ENCODE measurements around the gene SON. TPM values are rescaled to one million over a fixed set of nuclear protein-coding genes. Genes with fewer than 3 reads are reported as not detected.
"Not testable (repeated sequence)": the region's sequence is repeated elsewhere in the genome, so short reads cannot be mapped to it uniquely, and the experiment has no call there.

Gene SON
- total and polyA plus RNA-seq, 2 donors from 2014 or later = 83.0 to 285 TPM

- DNase-seq (no peak), FAIRE-seq (no peak)
- Histone ChIP-seq H3K9ac (ENCODE audit: low read length in 3 of 3) (no peak overlapping the region), H3K27me3 (ENCODE audit: control insufficient read depth, insufficient read depth, low read length) (no peaks in the 10 kb centered on the region), H3K27ac (ENCODE audit: low read depth in 2 of 2, low read length in 2 of 2) (no peak overlapping the region), H3K9me3 (ENCODE audit: control insufficient read depth in 2 of 3, insufficient read depth in 1 of 3, low read length in 3 of 3) (no peaks in the 10 kb centered on the region), H3K36me3 (ENCODE audit: control insufficient read depth in 2 of 3, insufficient read depth in 3 of 3, low read length in 3 of 3) (peaks cover 2 to 11% (median 4%) of the 10 kb centered on the region in 3 donors), H3K4me3 (ENCODE audit: low read length in 3 of 3) (no peak overlapping the region), H3K4me1 (ENCODE audit: control insufficient read depth in 2 of 3, insufficient read depth in 2 of 3, low read depth in 1 of 3, low read length in 3 of 3) (no peaks in the 10 kb centered on the region)
- intact Hi-C loops (cut with DNase I) = no loop called here
- no peak for TF ChIP-seq CTCF (IDR thresholded peaks at IDR 0.05; ENCODE audit: borderline replicate concordance, extremely low read depth, insufficient read depth)
Measured at GRCh38 chr21:33619726-33620125, 76.9 kb downstream of the SON start.

- Histone ChIP-seq H3K27me3 (ENCODE audit: control insufficient read depth, insufficient read depth, low read length) (no peaks in the 10 kb centered on the region), H3K9me3 (ENCODE audit: control insufficient read depth in 2 of 3, insufficient read depth in 1 of 3, low read length in 3 of 3) (no peaks in the 10 kb centered on the region), H3K27ac (ENCODE audit: low read depth in 2 of 2, low read length in 2 of 2) (no peak overlapping the region), H3K4me1 (ENCODE audit: control insufficient read depth in 2 of 3, insufficient read depth in 2 of 3, low read depth in 1 of 3, low read length in 3 of 3) (no peaks in the 10 kb centered on the region), H3K36me3 (ENCODE audit: control insufficient read depth in 2 of 3, insufficient read depth in 3 of 3, low read length in 3 of 3) (peaks cover 2 to 11% (median 7%) of the 10 kb centered on the region in 3 donors), H3K4me3 (ENCODE audit: low read length in 3 of 3) (no peak overlapping the region), H3K9ac (ENCODE audit: low read length in 3 of 3) (no peak overlapping the region)
- intact Hi-C loops (cut with DNase I) = no loop called here
- no peak for FAIRE-seq
- no peak for DNase-seq
- TF ChIP-seq CTCF (IDR thresholded peaks at IDR 0.05; ENCODE audit: borderline replicate concordance, extremely low read depth, insufficient read depth) = no peak
Measured at GRCh38 chr21:33622253-33622652, 79.4 kb downstream of the SON start.

- H3K36me3 ChIP-seq (ENCODE audit: control insufficient read depth in 2 of 3, insufficient read depth in 3 of 3, low read length in 3 of 3) = peaks cover 0 to 18% (median 9%) of the 10 kb centered on the region in 3 donors
- H3K9me3 ChIP-seq (ENCODE audit: control insufficient read depth in 2 of 3, insufficient read depth in 1 of 3, low read length in 3 of 3); intact Hi-C loops (cut with DNase I); H3K9ac ChIP-seq (ENCODE audit: low read length in 3 of 3); FAIRE-seq; H3K27me3 ChIP-seq (ENCODE audit: control insufficient read depth, insufficient read depth, low read length); H3K4me1 ChIP-seq (ENCODE audit: control insufficient read depth in 2 of 3, insufficient read depth in 2 of 3, low read depth in 1 of 3, low read length in 3 of 3); H3K27ac ChIP-seq (ENCODE audit: low read depth in 2 of 2, low read length in 2 of 2); H3K4me3 ChIP-seq (ENCODE audit: low read length in 3 of 3); DNase-seq: not testable (repeated sequence)
Measured at GRCh38 chr21:33626151-33626550, 83.3 kb downstream of the SON start.

Other genes with a start within 250 kb of the SON start
- 60.9 TPM for gene IFNAR1, start 218.1 kb upstream of the SON start, total RNA-seq
- gene IFNAR1, start 218.1 kb upstream of the SON start, polyA plus RNA-seq (ENCODE audit: insufficient read depth, low read depth, low replicate concordance) = 15.9 TPM
- 68.3 TPM for gene IFNGR2, start 139.6 kb upstream of the SON start, total RNA-seq
- gene IFNGR2, start 139.6 kb upstream of the SON start, polyA plus RNA-seq (ENCODE audit: insufficient read depth, low read depth, low replicate concordance) = 57.6 TPM
- gene TMEM50B, start 63.1 kb upstream of the SON start, total RNA-seq = 87.6 TPM
- gene TMEM50B, start 63.1 kb upstream of the SON start, polyA plus RNA-seq (ENCODE audit: insufficient read depth, low read depth, low replicate concordance) = 63.7 TPM
- gene DNAJC28, start 51.3 kb upstream of the SON start, total RNA-seq = 2.2 TPM
- gene DNAJC28, start 51.3 kb upstream of the SON start, polyA plus RNA-seq (ENCODE audit: insufficient read depth, low read depth, low replicate concordance) = 4.6 TPM
- gene GART, start 921 bp upstream of the SON start, total RNA-seq = 60.9 TPM
- gene GART, start 921 bp upstream of the SON start, polyA plus RNA-seq (ENCODE audit: insufficient read depth, low read depth, low replicate concordance) = 17.5 TPM
- gene DONSON, start 45.6 kb downstream of the SON start, total RNA-seq = 6.8 TPM
- gene DONSON, start 45.6 kb downstream of the SON start, polyA plus RNA-seq (ENCODE audit: insufficient read depth, low read depth, low replicate concordance) = 8.9 TPM
- 40.8 TPM for gene CRYZL1, start 98.7 kb downstream of the SON start, total RNA-seq
- 34.1 TPM for gene CRYZL1, start 98.7 kb downstream of the SON start, polyA plus RNA-seq (ENCODE audit: insufficient read depth, low read depth, low replicate concordance)
- gene ITSN1, start 99.5 kb downstream of the SON start, total RNA-seq = 42.5 TPM
- gene ITSN1, start 99.5 kb downstream of the SON start, polyA plus RNA-seq (ENCODE audit: insufficient read depth, low read depth, low replicate concordance) = 8.1 TPM

All from kidney (tissue), 14 donors.